Ramos (cell line): ENCODE data around the gene NELL1.

Experiments used
- in situ Hi-C: fragments of 300-500 bp; cut with MboI; formaldehyde crosslinking; loops from one replicate; pipeline ENCODE4 v1.14.3; 2022; ENCODE audit warnings: low sequenced_read_pairs; ENCODE audit not compliant: unreplicated experiment

The NELL1 gene

GRCh38 chr11:20933086-20933485 is 263.7 kb downstream of the NELL1 start:
- in situ Hi-C loops = no loop called here

- in situ Hi-C loops = no loop called here
Measured at GRCh38 chr11:20933958-20934357, 264.6 kb downstream of the NELL1 start.

GRCh38 chr11:20934516-20934915 is 265.1 kb downstream of the NELL1 start:
- in situ Hi-C loops = no loop called here

GRCh38 chr11:20937826-20938225 is 268.4 kb downstream of the NELL1 start:
- in situ Hi-C loops = no loop called here

- in situ Hi-C loops = no loop called here
Measured at GRCh38 chr11:20949585-20949984, 280.2 kb downstream of the NELL1 start.

- in situ Hi-C loops = no loop called here
Measured at GRCh38 chr11:20962581-20962980, 293.2 kb downstream of the NELL1 start.

- in situ Hi-C loops = no loop called here
Measured at GRCh38 chr11:20963596-20963995, 294.2 kb downstream of the NELL1 start.

GRCh38 chr11:20964985-20965384 is 295.6 kb downstream of the NELL1 start:
- in situ Hi-C loops = no loop called here

GRCh38 chr11:20966489-20966888 is 297.1 kb downstream of the NELL1 start:
- in situ Hi-C loops = no loop called here

- in situ Hi-C loops = no loop called here
Measured at GRCh38 chr11:20973940-20974559, 304.7 kb downstream of the NELL1 start.

- in situ Hi-C loops = no loop called here
Measured at GRCh38 chr11:20980736-20981135, 311.4 kb downstream of the NELL1 start.

- in situ Hi-C loops = no loop called here
Measured at GRCh38 chr11:20990447-20990846, 321.1 kb downstream of the NELL1 start.

GRCh38 chr11:20991471-20991870 is 322.1 kb downstream of the NELL1 start:
- in situ Hi-C loops = no loop called here

GRCh38 chr11:21007297-21007696 is 337.9 kb downstream of the NELL1 start:
- in situ Hi-C loops = no loop called here

GRCh38 chr11:21018248-21018647 is 348.9 kb downstream of the NELL1 start:
- in situ Hi-C loops = no loop called here

GRCh38 chr11:21026685-21027084 is 357.3 kb downstream of the NELL1 start:
- in situ Hi-C loops = no loop called here

GRCh38 chr11:21037850-21038249 is 368.5 kb downstream of the NELL1 start:
- in situ Hi-C loops = no loop called here

GRCh38 chr11:21038801-21039200 is 369.4 kb downstream of the NELL1 start:
- in situ Hi-C loops = no loop called here

- in situ Hi-C loops = no loop called here
Measured at GRCh38 chr11:21040630-21041029, 371.2 kb downstream of the NELL1 start.

- in situ Hi-C loops = no loop called here
Measured at GRCh38 chr11:21048626-21049025, 379.2 kb downstream of the NELL1 start.

GRCh38 chr11:21053466-21053865 is 384.1 kb downstream of the NELL1 start:
- in situ Hi-C loops = no loop called here

GRCh38 chr11:21056644-21057043 is 387.3 kb downstream of the NELL1 start:
- in situ Hi-C loops = no loop called here

GRCh38 chr11:21059879-21060278 is 390.5 kb downstream of the NELL1 start:
- in situ Hi-C loops = no loop called here
